AG04450 (cell line): ENCODE data around the gene ZFP2. TPM values are rescaled to one million over a fixed set of nuclear protein-coding genes. Genes with fewer than 3 reads are reported as not detected.

Source experiments
- CTCF ChIA-PET: fragments of 300-600, 350-600 bp; formaldehyde crosslinking; extraction: SDS; loops from one replicate; lab custom pipeline; 2022; ENCODE audit warnings: antibody characterized with exemption, inconsistent platforms; lab: Charles Lee
- POLR2A ChIA-PET: fragments of 350-600 bp; formaldehyde crosslinking; extraction: SDS; loops from one replicate; lab custom pipeline; 2021; ENCODE audit warnings: antibody characterized with exemption, inconsistent platforms; lab: Yijun Ruan, JAX
- DNase-seq: peaks from one replicate; pipeline ENCODE4 v3.0.0-alpha.2; 2011; ENCODE audit warnings: low read depth, low spot score
- H3K27ac ChIP-seq: one replicate; pipeline ENCODE4 v1.5.1; 2012; ENCODE audit warnings: low read depth, low read length, control low read depth
- H3K27me3 ChIP-seq: one replicate; pipeline ENCODE4 v1.6.0; 2012; ENCODE audit warnings: low read length; ENCODE audit not compliant: control insufficient read depth, insufficient read depth
- H3K4me3 ChIP-seq: 2 replicates; pipeline ENCODE4 v1.5.1; 2011; ENCODE audit warnings: mild to moderate bottlenecking, low read depth, low read length, control low read depth
- H3K9me3 ChIP-seq: 2 replicates; pipeline ENCODE4 v1.5.1; 2012; ENCODE audit warnings: low read length; ENCODE audit not compliant: control insufficient read depth, insufficient read depth
- polyA plus RNA-seq: library from polyadenylated mRNA; depleted of rRNA; stranded (reverse); fragments of >200 nt; gene quantifications from 2 replicates; pipeline ENCODE4 v1.2.3, GENCODE V29; 2011
- TF ChIP-seq, protein P1 (sequence below): IDR thresholded peaks from 2 replicates; pipeline ENCODE4 v1.5.1; 2011; ENCODE audit warnings: low read depth, low read length, control low read depth, inconsistent platforms

The ZFP2 gene
- polyA plus RNA-seq, 1 experiment = 0.62 TPM

DNA sequence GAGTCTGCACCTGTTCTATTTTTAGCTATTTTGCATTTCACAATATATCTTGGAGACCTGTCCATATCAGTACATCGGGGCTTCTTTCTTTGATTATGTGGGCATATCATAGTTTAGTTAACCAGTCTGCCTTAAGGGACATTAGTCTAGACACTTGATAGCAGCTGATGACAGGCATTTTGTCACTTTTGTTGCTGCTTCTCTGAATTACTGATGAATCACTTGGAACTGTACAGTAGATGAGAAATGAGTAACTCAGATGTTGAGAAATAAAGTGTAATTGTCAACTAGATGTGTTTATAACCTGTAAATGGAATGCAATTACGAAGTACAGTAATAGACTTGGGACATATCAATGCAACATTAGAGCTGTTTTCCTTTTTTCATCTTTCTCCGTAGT, 7.1 kb downstream of the ZFP2 start:
- no peak for DNase-seq
- TF ChIP-seq, protein P1, sequence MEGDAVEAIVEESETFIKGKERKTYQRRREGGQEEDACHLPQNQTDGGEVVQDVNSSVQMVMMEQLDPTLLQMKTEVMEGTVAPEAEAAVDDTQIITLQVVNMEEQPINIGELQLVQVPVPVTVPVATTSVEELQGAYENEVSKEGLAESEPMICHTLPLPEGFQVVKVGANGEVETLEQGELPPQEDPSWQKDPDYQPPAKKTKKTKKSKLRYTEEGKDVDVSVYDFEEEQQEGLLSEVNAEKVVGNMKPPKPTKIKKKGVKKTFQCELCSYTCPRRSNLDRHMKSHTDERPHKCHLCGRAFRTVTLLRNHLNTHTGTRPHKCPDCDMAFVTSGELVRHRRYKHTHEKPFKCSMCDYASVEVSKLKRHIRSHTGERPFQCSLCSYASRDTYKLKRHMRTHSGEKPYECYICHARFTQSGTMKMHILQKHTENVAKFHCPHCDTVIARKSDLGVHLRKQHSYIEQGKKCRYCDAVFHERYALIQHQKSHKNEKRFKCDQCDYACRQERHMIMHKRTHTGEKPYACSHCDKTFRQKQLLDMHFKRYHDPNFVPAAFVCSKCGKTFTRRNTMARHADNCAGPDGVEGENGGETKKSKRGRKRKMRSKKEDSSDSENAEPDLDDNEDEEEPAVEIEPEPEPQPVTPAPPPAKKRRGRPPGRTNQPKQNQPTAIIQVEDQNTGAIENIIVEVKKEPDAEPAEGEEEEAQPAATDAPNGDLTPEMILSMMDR = no peak
- Histone ChIP-seq H3K27ac (no peak overlapping the region), H3K27me3 (no peaks in the 10 kb centered on the region), H3K4me3 (no peak overlapping the region), H3K9me3 (peaks cover 18% of the 10 kb centered on the region)
- ChIA-PET CTCF (no interaction called here), POLR2A (no interaction called here)

DNA sequence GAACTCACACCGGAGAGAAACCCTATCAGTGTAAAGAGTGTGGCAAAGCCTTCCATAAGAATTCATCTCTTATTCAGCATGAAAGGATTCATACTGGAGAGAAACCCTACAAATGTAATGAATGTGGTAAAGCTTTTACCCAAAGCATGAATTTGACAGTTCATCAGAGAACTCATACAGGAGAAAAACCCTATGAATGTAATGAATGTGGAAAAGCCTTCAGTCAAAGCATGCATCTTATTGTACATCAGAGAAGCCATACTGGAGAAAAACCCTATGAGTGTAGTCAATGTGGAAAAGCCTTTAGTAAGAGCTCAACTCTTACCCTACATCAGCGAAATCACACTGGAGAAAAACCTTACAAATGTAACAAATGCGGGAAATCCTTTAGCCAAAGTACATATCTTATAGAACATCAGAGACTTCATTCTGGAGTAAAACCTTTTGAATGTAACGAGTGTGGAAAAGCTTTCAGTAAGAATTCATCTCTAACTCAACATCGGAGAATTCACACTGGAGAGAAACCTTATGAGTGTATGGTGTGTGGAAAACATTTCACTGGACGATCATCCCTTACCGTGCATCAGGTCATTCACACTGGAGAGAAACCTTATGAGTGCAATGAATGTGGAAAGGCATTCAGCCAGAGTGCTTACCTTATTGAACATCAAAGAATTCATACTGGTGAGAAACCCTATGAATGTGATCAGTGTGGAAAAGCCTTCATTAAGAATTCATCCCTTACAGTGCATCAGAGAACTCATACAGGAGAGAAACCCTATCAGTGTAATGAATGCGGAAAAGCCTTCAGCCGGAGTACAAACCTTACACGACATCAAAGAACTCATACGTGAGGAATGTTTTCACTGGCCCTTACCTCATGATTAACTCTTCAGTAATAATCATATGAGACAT, 36.4 kb downstream of the ZFP2 start:
- POLR2A ChIA-PET = no interaction called here

DNA sequence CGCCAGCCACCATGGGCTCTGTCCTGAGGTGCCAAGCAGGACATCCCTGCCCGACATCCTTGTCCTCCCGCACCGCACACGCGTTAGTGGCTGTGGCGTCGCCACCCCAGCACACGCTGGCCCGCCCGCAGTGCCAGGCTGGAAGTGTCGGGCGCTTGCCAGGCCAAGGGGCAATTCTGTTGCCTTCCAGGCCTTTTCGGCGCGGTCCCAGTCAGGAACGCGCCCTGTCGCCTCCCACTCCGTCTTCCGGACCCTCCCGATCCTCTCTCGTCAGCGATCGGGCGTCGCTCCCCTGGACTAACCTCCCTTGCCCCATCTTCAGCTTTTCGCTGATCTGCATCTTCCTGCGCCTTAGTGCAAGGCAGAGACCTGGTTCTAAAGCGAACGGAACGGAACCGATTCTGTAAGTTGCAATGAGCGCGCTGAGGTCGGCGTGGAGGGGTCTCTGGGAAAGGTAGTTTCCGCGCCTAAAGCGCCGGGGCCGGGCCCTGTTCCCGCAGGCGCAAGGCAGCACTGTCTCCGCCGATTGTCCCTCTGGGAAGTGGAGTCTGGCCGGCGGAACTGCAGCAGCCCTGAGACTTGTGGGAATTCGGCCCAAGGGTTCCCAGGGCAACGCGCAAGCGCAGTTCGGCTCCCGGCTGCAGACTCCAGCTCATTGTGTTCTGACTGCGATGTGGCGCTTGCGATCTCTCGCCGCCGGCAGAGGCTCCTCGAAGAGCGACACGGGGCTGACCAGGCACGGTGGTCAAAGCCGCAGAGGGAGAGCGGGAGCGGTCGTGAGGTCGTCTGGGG, 45.1 kb downstream of the ZFP2 start, which contains the start of gene ZNF454:
ZNF454 (plus strand) TSS at position 630 of the 792 bp plus-strand sequence. CDS start 1,594 bp downstream, outside the sequence.
- DNase-seq = peak; percentile 38
- CTCF ChIA-PET = interaction anchor here (1.0 kb wide), 1 partner anchor 87 kb away, joined by 3 read pairs; no protein-coding TSS in a partner anchor
- POLR2A ChIA-PET = no interaction called here
- H3K27ac ChIP-seq = no peak within 1 kb of the TSS
- peak within 1 kb of the TSS; percentile 60 for H3K4me3 ChIP-seq
- TF ChIP-seq, protein P1 = no peak
- H3K27me3 ChIP-seq = no peaks in the 10 kb centered on the region
- H3K9me3 ChIP-seq = peaks cover 81% of the 10 kb centered on the region

More for the DNA sequence above, 36.4 kb downstream of the ZFP2 start:
- no peak overlapping the region for H3K4me3 ChIP-seq
- CTCF ChIA-PET = interaction anchor here (0.6 kb wide), 1 partner anchor 43 kb away, joined by 3 read pairs; no protein-coding TSS in a partner anchor
- TF ChIP-seq, protein P1 = no peak
- peaks cover 54% of the 10 kb centered on the region for H3K9me3 ChIP-seq
- H3K27ac ChIP-seq = no peak overlapping the region
- no peaks in the 10 kb centered on the region for H3K27me3 ChIP-seq
- no peak for DNase-seq

DNA sequence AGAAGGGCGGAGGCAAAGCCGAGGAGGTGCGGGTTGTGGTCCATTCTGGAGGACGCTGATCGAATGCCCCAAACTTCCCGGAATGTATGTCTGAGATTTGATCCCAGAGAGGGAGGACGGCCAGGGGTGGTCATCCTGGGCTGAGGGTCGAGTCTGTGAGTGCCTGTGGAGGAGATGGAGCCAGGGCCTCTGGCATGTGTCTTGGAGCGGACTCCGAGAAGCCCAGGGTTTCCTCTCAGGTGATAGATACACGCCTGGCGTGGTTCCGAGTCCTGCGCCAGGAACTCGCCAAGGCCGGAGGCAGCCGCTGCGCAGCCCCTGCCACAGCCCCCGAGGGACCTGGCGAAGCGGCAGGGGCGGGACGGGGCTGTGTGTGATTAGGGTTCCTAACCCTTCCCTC, 45.6 kb downstream of the ZFP2 start:
- peak overlapping the region; percentile 60 for H3K4me3 ChIP-seq
- POLR2A ChIA-PET = no interaction called here
- no peaks in the 10 kb centered on the region for H3K27me3 ChIP-seq
- DNase-seq = no peak
- H3K27ac ChIP-seq = no peak overlapping the region
- TF ChIP-seq, protein P1 = no peak
- peaks cover 85% of the 10 kb centered on the region for H3K9me3 ChIP-seq
- CTCF ChIA-PET = no interaction called here
